Subcutaneous adipose tissue (tissue), 4 donors: Measurements from ENCODE around the gene SIDT1. TPM values are rescaled to one million over a fixed set of nuclear protein-coding genes. Genes with fewer than 3 reads are reported as not detected.

Source experiments
- CTCF ChIP-seq: fragments of 450-650 bp; IDR thresholded peaks from one replicate; pipeline ENCODE4 v1.5.1; 2016; ENCODE audit warnings: low read depth, mild to moderate bottlenecking, control low read depth, antibody characterized with exemption, moderate library complexity
- total RNA-seq, 4 donors: library from RNA; depleted of rRNA; stranded (reverse); fragments of >200 nt; gene quantifications; one replicate each; pipeline ENCODE4 v1.1.0, GENCODE V29; 2016

Gene SIDT1
- total RNA-seq, 4 donors from 2014 or later: 2.3 to 5.3 (median 3.9) TPM

DNA sequence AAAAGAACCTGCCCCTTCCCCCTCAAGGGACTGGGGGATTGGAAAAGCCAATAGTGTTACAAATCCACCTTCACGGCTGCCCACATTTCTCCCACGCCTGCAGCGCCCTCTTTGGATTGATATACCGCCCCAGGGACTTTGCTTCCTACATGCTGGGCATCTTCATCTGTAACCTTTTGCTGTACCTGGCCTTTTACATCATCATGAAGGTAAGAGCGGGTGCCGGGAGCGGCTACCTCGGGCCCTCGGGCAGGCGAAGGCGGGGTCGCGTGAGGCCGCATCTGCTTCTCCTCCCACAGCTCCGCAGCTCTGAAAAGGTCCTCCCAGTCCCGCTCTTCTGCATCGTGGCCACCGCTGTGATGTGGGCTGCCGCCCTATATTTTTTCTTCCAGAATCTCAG, 91.0 kb downstream of the SIDT1 start:
- no peak for TF ChIP-seq CTCF

GRCh38 chr3:113623811-113624210, 91.5 kb downstream of the SIDT1 start:
- TF ChIP-seq CTCF: no peak

DNA sequence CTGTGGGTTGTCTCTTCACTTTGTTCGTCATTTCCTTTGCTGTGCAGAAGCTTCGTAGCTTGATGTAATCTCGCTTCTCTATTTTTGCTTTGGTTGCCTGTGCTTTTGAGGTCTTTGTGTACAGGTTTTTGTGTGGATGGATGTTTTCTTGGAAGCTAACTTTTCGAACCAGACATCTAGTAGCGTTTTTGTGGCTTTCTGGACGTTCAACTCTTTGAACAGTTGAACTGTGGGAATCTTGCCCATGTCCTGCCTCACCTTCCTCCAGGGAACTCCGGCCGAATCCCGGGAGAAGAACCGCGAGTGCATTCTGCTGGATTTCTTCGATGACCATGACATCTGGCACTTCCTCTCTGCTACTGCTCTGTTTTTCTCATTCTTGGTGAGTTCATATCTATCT, 93.5 kb downstream of the SIDT1 start:
- TF ChIP-seq CTCF: no peak

GRCh38 chr3:113626503-113627371, 94.4 kb downstream of the SIDT1 start:
- TF ChIP-seq CTCF: no peak

- no peak for TF ChIP-seq CTCF
These were observed 96.0 kb downstream of the SIDT1 start for GRCh38 chr3:113628316-113628715.

GRCh38 chr3:113628788-113629187, 96.4 kb downstream of the SIDT1 start:
- no peak for TF ChIP-seq CTCF

- TF ChIP-seq CTCF: no peak
These were observed 97.4 kb downstream of the SIDT1 start for GRCh38 chr3:113629584-113630421.
